Stimulated activated CD8-positive, alpha-beta memory T cell treated with anti-CD3 and anti-CD28 coated beads, Interleukin-15, amount 100 ng/mL, for 48 hours (primary cell): Measurements from ENCODE around the gene IFITM5.
"Not testable (repeated sequence)": the region's sequence is repeated elsewhere in the genome, so short reads cannot be mapped to it uniquely, and the experiment has no call there.

Source experiments
- DNase-seq, 2 donors: peaks; one replicate each; pipeline ENCODE4 v3.0.0-alpha.2; 2020; ENCODE audit warnings: low read depth in 2 of 2

Gene IFITM5

GRCh38 chr11:299081-299891, at the start of gene IFITM5:
Gene IFITM5, minus strand, starts transcription at chr11:299526. Its CDS starts 36 bp downstream, at chr11:299490.
- no peak for DNase-seq

- no peak for DNase-seq
Measured at GRCh38 chr11:346529-346928, 47.2 kb upstream of the IFITM5 start.

- no peak for DNase-seq
Measured at GRCh38 chr11:344836-345578, 45.7 kb upstream of the IFITM5 start.

- no peak for DNase-seq
Measured at GRCh38 chr11:342328-342727, 43.0 kb upstream of the IFITM5 start.

- no peak for DNase-seq
Measured at GRCh38 chr11:340539-341512, 41.5 kb upstream of the IFITM5 start.

GRCh38 chr11:339963-340362, 40.6 kb upstream of the IFITM5 start:
- no peak for DNase-seq

GRCh38 chr11:337711-338110, 38.4 kb upstream of the IFITM5 start:
- no peak for DNase-seq

- DNase-seq, result no peak
Measured at GRCh38 chr11:336659-337198, 37.4 kb upstream of the IFITM5 start.

GRCh38 chr11:335779-336658, 36.7 kb upstream of the IFITM5 start:
- DNase-seq, result no peak

GRCh38 chr11:334264-334994, 35.1 kb upstream of the IFITM5 start:
- DNase-seq, result no peak

- DNase-seq, result not testable (repeated sequence)
Measured at GRCh38 chr11:333616-334263, 34.4 kb upstream of the IFITM5 start.

GRCh38 chr11:332651-333480, 33.5 kb upstream of the IFITM5 start:
- DNase-seq, result no peak

GRCh38 chr11:331358-332060, 32.2 kb upstream of the IFITM5 start:
- DNase-seq, result no peak

GRCh38 chr11:330694-331357, 31.5 kb upstream of the IFITM5 start:
- no peak for DNase-seq

GRCh38 chr11:330307-330693, 31.0 kb upstream of the IFITM5 start:
- no peak for DNase-seq

- no peak for DNase-seq
Measured at GRCh38 chr11:329886-330253, 30.5 kb upstream of the IFITM5 start.

- DNase-seq, result not testable (repeated sequence)
Measured at GRCh38 chr11:328516-329100, 29.3 kb upstream of the IFITM5 start.
